ENCODE data around the gene FAM8A1.

The FAM8A1 gene

GRCh38 chr6:17588011-17588410 lies 12.1 kb upstream of the FAM8A1 start:
- TF ChIP-seq CTCF (IDR thresholded peaks at IDR 0.05; ENCODE audit: extremely low read depth, missing control alignments): no peak
- DNase-seq (ENCODE audit: low spot score): no peak

GRCh38 chr6:17589406-17590096 lies 10.6 kb upstream of the FAM8A1 start:
- no peak for DNase-seq (ENCODE audit: low spot score)
- no peak for TF ChIP-seq CTCF (IDR thresholded peaks at IDR 0.05; ENCODE audit: extremely low read depth, missing control alignments)

GRCh38 chr6:17591287-17591686 lies 8.8 kb upstream of the FAM8A1 start:
- DNase-seq (ENCODE audit: low spot score): no peak
- TF ChIP-seq CTCF (IDR thresholded peaks at IDR 0.05; ENCODE audit: extremely low read depth, missing control alignments): no peak

- no peak for TF ChIP-seq CTCF (IDR thresholded peaks at IDR 0.05; ENCODE audit: extremely low read depth, missing control alignments)
- DNase-seq (ENCODE audit: low spot score): no peak
These were observed 6.9 kb upstream of the FAM8A1 start for GRCh38 chr6:17593246-17593645.

- no peak for TF ChIP-seq CTCF (IDR thresholded peaks at IDR 0.05; ENCODE audit: extremely low read depth, missing control alignments)
- no peak for DNase-seq (ENCODE audit: low spot score)
These were observed 4.0 kb upstream of the FAM8A1 start for GRCh38 chr6:17596085-17596484.

GRCh38 chr6:17600527-17601385 lies 654 bp downstream of the FAM8A1 start:
- DNase-seq (ENCODE audit: low spot score): peak; percentile 60
- no peak for TF ChIP-seq CTCF (IDR thresholded peaks at IDR 0.05; ENCODE audit: extremely low read depth, missing control alignments)

- TF ChIP-seq CTCF (IDR thresholded peaks at IDR 0.05; ENCODE audit: extremely low read depth, missing control alignments): no peak
- DNase-seq (ENCODE audit: low spot score): no peak
These were observed 1.2 kb downstream of the FAM8A1 start for GRCh38 chr6:17601386-17601703.

Data from GM20000 (cell line).